ENCODE results near the gene MRPS23. TPM values are rescaled to one million over a fixed set of nuclear protein-coding genes. Genes with fewer than 3 reads are reported as not detected.

MRPS23 gene
- total and polyA plus RNA-seq, 2 of the 8 experiments (the other 6 are each of a cell fraction or from before 2014, with no cell fraction given): 38.6 to 60.4 TPM

- Histone ChIP-seq H2BK5ac (ENCODE audit: low read depth, low read length) (no peak overlapping the region), H3K79me1 (ENCODE audit: low read depth, low read length) (no peaks in the 10 kb centered on the region), H3K14ac (ENCODE audit: insufficient read length) (no peak overlapping the region), H3K27ac (ENCODE audit: low read depth, low read length) (no peak overlapping the region), H3K18ac (ENCODE audit: extremely low read depth, low read length) (no peak overlapping the region), H2BK20ac (ENCODE audit: low read length) (no peak overlapping the region), H2BK15ac (ENCODE audit: low read length) (no peak overlapping the region), H3K9ac (replicated peaks in 1 of 4; ENCODE audit: extremely low read depth in 1 of 4, low read depth in 3 of 4, low read length in 3 of 4) (no peak overlapping the region), H4K91ac (replicated peaks; ENCODE audit: insufficient read length, low read length) (no peak overlapping the region), H2AK5ac (ENCODE audit: low read depth, low read length) (no peak overlapping the region), H3K4me3 (ENCODE audit: extremely low read depth in 1 of 4, insufficient read depth in 2 of 4, low read depth in 3 of 4, low read length in 4 of 4) (no peak overlapping the region), H2BK12ac (ENCODE audit: low read depth, low read length) (no peak overlapping the region; the same call in 1 of the 2 replicates), H3K4me2 (ENCODE audit: insufficient read depth in 1 of 2, low read depth in 2 of 2, low read length in 2 of 2) (no peak overlapping the region), H2AFZ (ENCODE audit: low read length) (peak overlapping the region; percentile 85; the same call in 1 of the 2 replicates), H4K8ac (ENCODE audit: extremely low read depth, insufficient read depth, low read length) (no peak overlapping the region), H3K56ac (replicated peaks; ENCODE audit: insufficient read length, low read depth, low read length) (no peak overlapping the region), H3K23me2 (ENCODE audit: low read depth, low read length) (no peaks in the 10 kb centered on the region), H3K27me3 (replicated peaks in 1 of 4; ENCODE audit: control insufficient read depth in 3 of 4, extremely low read depth in 1 of 4, insufficient read depth in 3 of 4, low read length in 3 of 4) (no peaks in the 10 kb centered on the region; a peak in 1 of 7 replicates), H3K36me3 (ENCODE audit: control insufficient read depth in 2 of 4, insufficient read depth in 4 of 4, low read length in 3 of 4) (no peaks in the 10 kb centered on the region), H4K20me1 (replicated peaks in 1 of 2; ENCODE audit: control insufficient read depth in 1 of 2, insufficient read depth in 2 of 2, low read length in 2 of 2) (no peaks in the 10 kb centered on the region), H2BK120ac (replicated peaks; ENCODE audit: low read depth, low read length) (no peak overlapping the region), H3K9me3 (ENCODE audit: insufficient read depth in 2 of 2, low read depth in 1 of 2, low read length in 1 of 2) (no peaks in the 10 kb centered on the region), H3K79me2 (ENCODE audit: control insufficient read depth in 1 of 2, insufficient read depth in 2 of 2, low read length in 2 of 2) (no peaks in the 10 kb centered on the region), H3K4ac (replicated peaks; ENCODE audit: insufficient read length, low read depth, low read length) (no peak overlapping the region), H3K4me1 (replicated peaks in 1 of 4; ENCODE audit: control insufficient read depth in 3 of 4, insufficient read depth in 4 of 4, low read length in 3 of 4) (no peaks in the 10 kb centered on the region; a peak in 1 of 7 replicates), H4K5ac (ENCODE audit: insufficient read length, low read depth, low read length) (no peak overlapping the region), H3K23ac (ENCODE audit: insufficient read length) (no peak overlapping the region)
- TF ChIP-seq JUND (IDR thresholded peaks at IDR 0.05; ENCODE audit: low read length) (no peak), SIX5 (IDR thresholded peaks at IDR 0.05; ENCODE audit: low read depth, low read length) (no peak), USF2 (IDR thresholded peaks at IDR 0.05; ENCODE audit: low read length) (no peak), TAF7 (optimal IDR thresholded peaks at IDR 0.05; ENCODE audit: borderline replicate concordance, low read depth, low read length) (no peak), POU5F1 (IDR thresholded peaks at IDR 0.05; ENCODE audit: low read depth, low read length) (no peak), RAD21 (IDR thresholded peaks at IDR 0.05 in 1 of 2, conservative IDR thresholded peaks at IDR 0.05 in 1 of 2; ENCODE audit: low read depth in 2 of 2, low read length in 2 of 2) (no peak)
- FAIRE-seq (no peak), DNase-seq (ENCODE audit: low read depth in 1 of 2, low spot score in 2 of 2) (no peak)
- CTCF ChIA-PET (ENCODE audit: partially characterized antibody): interaction anchor here (0.7 to 3.7 kb wide), 6 partner anchors 9 to 722 kb away, joined by 3 to 21 read pairs (median 4); no protein-coding TSS in a partner anchor
- POLR2A ChIA-PET (ENCODE audit: partially characterized antibody): no interaction called here
- WGBS, 2 experiments (ENCODE audit: extremely low coverage in 1 of 2, insufficient coverage in 1 of 2, insufficient read length in 1 of 2, insufficient replicate concordance in 2 of 2, low coverage in 1 of 2, low lambda C conversion rate in 2 of 2, missing lambda C conversion rate in 1 of 2): 87% methylated on average over 8 of the region's 8 CpGs; no CpG with 5 or more reads in 1 of the 2 experiments
These were observed 38.1 kb downstream of the MRPS23 start for GRCh38 chr17:57811638-57812280.
